GM12878 (cell line): ENCODE results near the gene AP2B1. TPM values are rescaled to one million over a fixed set of nuclear protein-coding genes. Genes with fewer than 3 reads are reported as not detected.

ENCODE experiments used
- BHLHE40 ChIP-seq, 2 experiments: fragments of 450-650 bp in 1 of 2; IDR thresholded peaks; 2 replicates each; pipeline ENCODE4 v1.6.1; 2011 to 2017; ENCODE audit warnings: low read depth in 2 of 2, borderline replicate concordance in 1 of 2, improper control_type of control experiment in 1 of 2, low read length in 1 of 2, mild to moderate bottlenecking in 1 of 2
- CBFB ChIP-seq: IDR thresholded peaks from 2 replicates; pipeline ENCODE4 v1.6.1; 2016; ENCODE audit warnings: antibody characterized with exemption, low read depth
- FOXK2 ChIP-seq: fragments of 450-650 bp; IDR thresholded peaks from 2 replicates; pipeline ENCODE4 v1.6.1; 2017; ENCODE audit warnings: mild to moderate bottlenecking, moderate library complexity
- FOXM1 ChIP-seq: IDR thresholded peaks from 2 replicates; pipeline ENCODE4 v1.6.1; 2012; ENCODE audit warnings: low read depth, mild to moderate bottlenecking, inconsistent platforms, low read length, moderate library complexity
- IKZF1 ChIP-seq: fragments of 450-650 bp; conservative IDR thresholded peaks from 2 replicates; pipeline ENCODE4 v1.6.1; 2017; ENCODE audit warnings: antibody characterized with exemption, mild to moderate bottlenecking
- KAT2A ChIP-seq: conservative IDR thresholded peaks from 2 replicates; pipeline ENCODE4 v1.6.1; 2011; ENCODE audit warnings: low read depth, low read length; ENCODE audit not compliant: control insufficient read depth
- MEF2B ChIP-seq: fragments of 450-650 bp; IDR thresholded peaks from 2 replicates; pipeline ENCODE4 v1.6.1; 2018; ENCODE audit warnings: mild to moderate bottlenecking, moderate library complexity; ENCODE audit not compliant: partially characterized antibody, poor library complexity, severe bottlenecking
- NFXL1 ChIP-seq: fragments of 450-650 bp; IDR thresholded peaks from 2 replicates; pipeline ENCODE4 v1.6.1; 2017; ENCODE audit warnings: antibody characterized with exemption, mild to moderate bottlenecking, borderline replicate concordance
- NFYB ChIP-seq: IDR thresholded peaks from 2 replicates; pipeline ENCODE4 v1.6.1; 2011; ENCODE audit warnings: low read depth, mild to moderate bottlenecking, low read length, improper control_type of control experiment, moderate library complexity; ENCODE audit not compliant: insufficient read depth
- NRF1 ChIP-seq: conservative IDR thresholded peaks from 2 replicates; pipeline ENCODE4 v1.6.1; 2011; ENCODE audit warnings: mild to moderate bottlenecking, low read depth, low read length, improper control_type of control experiment
- RAD21 ChIP-seq: IDR thresholded peaks from 2 replicates; pipeline ENCODE4 v1.6.1; 2011; ENCODE audit warnings: mild to moderate bottlenecking, low read depth, low read length, moderate library complexity; ENCODE audit not compliant: insufficient read depth
- RCOR1 ChIP-seq: conservative IDR thresholded peaks from 2 replicates; pipeline ENCODE4 v1.6.1; 2012; ENCODE audit warnings: low read depth, low read length, improper control_type of control experiment
- SRF ChIP-seq, 2 experiments: IDR thresholded peaks; 2 replicates each; pipeline ENCODE4 v1.6.1; 2011; ENCODE audit warnings: low read depth in 2 of 2, low read length in 2 of 2, mild to moderate bottlenecking in 1 of 2, moderate library complexity in 1 of 2
- SUPT20H ChIP-seq: IDR thresholded peaks from 2 replicates; pipeline ENCODE4 v1.6.1; 2011; ENCODE audit warnings: low read depth, mild to moderate bottlenecking, low read length, moderate library complexity, borderline replicate concordance; ENCODE audit not compliant: control insufficient read depth
- TCF12 ChIP-seq: IDR thresholded peaks from 2 replicates; pipeline ENCODE4 v1.6.1; 2011; ENCODE audit warnings: low read depth, mild to moderate bottlenecking, low read length
- TCF3 ChIP-seq: IDR thresholded peaks from 2 replicates; pipeline ENCODE4 v1.6.1; 2012; ENCODE audit warnings: low read depth, mild to moderate bottlenecking, low read length, borderline replicate concordance; ENCODE audit not compliant: insufficient read depth
- USF1 ChIP-seq: IDR thresholded peaks from 2 replicates; pipeline ENCODE4 v1.6.1; 2011; ENCODE audit warnings: borderline replicate concordance, low read depth, mild to moderate bottlenecking, moderate library complexity, mixed read lengths, low read length; ENCODE audit not compliant: insufficient read depth; ENCODE audit errors: extremely low read length
- YY1 ChIP-seq: IDR thresholded peaks from 2 replicates; pipeline ENCODE4 v1.6.1; 2011; ENCODE audit warnings: low read depth, mild to moderate bottlenecking, low read length
- ZNF207 ChIP-seq: fragments of 450-650 bp; IDR thresholded peaks from 2 replicates; pipeline ENCODE4 v1.6.1; 2014; ENCODE audit warnings: antibody characterized with exemption, mild to moderate bottlenecking, borderline replicate concordance
- ZSCAN29 ChIP-seq: fragments of 450-650 bp; IDR thresholded peaks from 2 replicates; pipeline ENCODE4 v1.6.1; 2017; ENCODE audit warnings: mild to moderate bottlenecking, moderate library complexity
- polyA plus RNA-seq, 11 experiments: library from polyadenylated mRNA; depleted of rRNA in 4 of 11; unstranded in 6 of 11; stranded (reverse) in 5 of 11; fragments of >200 nt; fragmentation: Nextera tagmentation in 4 of 11; fragmentation: Illumina TruSeq in 1 of 11; extraction: Ambion mirVana in 4 of 11; extraction: Trizol in 1 of 11; gene quantifications; 1 replicate in 1 of 11; 2 replicates in 10 of 11; pipeline versions ENCODE4 v1.2.1 to v1.2.3, GENCODE V29; 2011 to 2016; ENCODE audit warnings: inconsistent platforms in 2 of 11, missing spikeins in 2 of 11, low read depth in 1 of 11
- total RNA-seq, 4 experiments: library from RNA; depleted of rRNA in 3 of 4; stranded (reverse); fragments of >200 nt in 3 of 4; fragmentation: Illumina TruSeq in 1 of 4; extraction: Trizol in 1 of 4; gene quantifications; 2 replicates each; pipeline versions ENCODE4 v1.2.1 to v1.2.3, GENCODE V29; 2013 to 2021
- TF ChIP-seq, protein P1 (sequence below): fragments of 450-650 bp; IDR thresholded peaks from 2 replicates; pipeline ENCODE4 v1.6.1; 2014; ENCODE audit warnings: mild to moderate bottlenecking
- TF ChIP-seq, protein P2 (sequence below): fragments of 450-650 bp; IDR thresholded peaks from 2 replicates; pipeline ENCODE4 v1.6.1; 2017; ENCODE audit warnings: borderline replicate concordance
- TF ChIP-seq, protein P3 (sequence below): IDR thresholded peaks from 2 replicates; pipeline ENCODE4 v1.6.1; 2012; ENCODE audit warnings: mild to moderate bottlenecking, low read depth, low read length

The AP2B1 gene
- total and polyA plus RNA-seq, 10 of the 15 experiments (the other 5 are each of a cell fraction or from before 2014, with no cell fraction given), result 18.6 to 112 (median 53.9) TPM

GRCh38 chr17:35764123-35764991 is 177.2 kb downstream of the AP2B1 start (continued):
- no peak for TF ChIP-seq USF1
- TF ChIP-seq, protein P1, sequence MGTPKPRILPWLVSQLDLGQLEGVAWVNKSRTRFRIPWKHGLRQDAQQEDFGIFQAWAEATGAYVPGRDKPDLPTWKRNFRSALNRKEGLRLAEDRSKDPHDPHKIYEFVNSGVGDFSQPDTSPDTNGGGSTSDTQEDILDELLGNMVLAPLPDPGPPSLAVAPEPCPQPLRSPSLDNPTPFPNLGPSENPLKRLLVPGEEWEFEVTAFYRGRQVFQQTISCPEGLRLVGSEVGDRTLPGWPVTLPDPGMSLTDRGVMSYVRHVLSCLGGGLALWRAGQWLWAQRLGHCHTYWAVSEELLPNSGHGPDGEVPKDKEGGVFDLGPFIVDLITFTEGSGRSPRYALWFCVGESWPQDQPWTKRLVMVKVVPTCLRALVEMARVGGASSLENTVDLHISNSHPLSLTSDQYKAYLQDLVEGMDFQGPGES, result no peak
- peak; percentile 74 for TF ChIP-seq YY1
- TF ChIP-seq ZSCAN29, result no peak
- TF ChIP-seq NRF1, result 0 out of 2 replicates have a peak, but pooled peaks have one; percentile 12
- peak; percentile 62; the same call in 1 of the 2 replicates for TF ChIP-seq TCF3
- no peak for TF ChIP-seq NFYB
- TF ChIP-seq, protein P2, sequence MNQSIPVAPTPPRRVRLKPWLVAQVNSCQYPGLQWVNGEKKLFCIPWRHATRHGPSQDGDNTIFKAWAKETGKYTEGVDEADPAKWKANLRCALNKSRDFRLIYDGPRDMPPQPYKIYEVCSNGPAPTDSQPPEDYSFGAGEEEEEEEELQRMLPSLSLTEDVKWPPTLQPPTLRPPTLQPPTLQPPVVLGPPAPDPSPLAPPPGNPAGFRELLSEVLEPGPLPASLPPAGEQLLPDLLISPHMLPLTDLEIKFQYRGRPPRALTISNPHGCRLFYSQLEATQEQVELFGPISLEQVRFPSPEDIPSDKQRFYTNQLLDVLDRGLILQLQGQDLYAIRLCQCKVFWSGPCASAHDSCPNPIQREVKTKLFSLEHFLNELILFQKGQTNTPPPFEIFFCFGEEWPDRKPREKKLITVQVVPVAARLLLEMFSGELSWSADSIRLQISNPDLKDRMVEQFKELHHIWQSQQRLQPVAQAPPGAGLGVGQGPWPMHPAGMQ, result no peak
- peak; percentile 70 to 93; a peak in 3 of 4 replicates for TF ChIP-seq BHLHE40 (IDR thresholded peaks at IDR 0.05; ENCODE audit: borderline replicate concordance in 1 of 2, low read depth in 2 of 2, low read length in 1 of 2)
- peak; percentile 73 for TF ChIP-seq RAD21
- TF ChIP-seq FOXM1, result no peak
- TF ChIP-seq KAT2A, result no peak
- 0 out of 2 replicates have a peak, but pooled peaks have one; percentile 29 for TF ChIP-seq TCF12
- TF ChIP-seq SUPT20H, result no peak
- no peak for TF ChIP-seq CBFB
- TF ChIP-seq SRF (IDR thresholded peaks at IDR 0.05; ENCODE audit: low read depth in 2 of 2, low read length in 2 of 2), result no peak
- TF ChIP-seq, protein P3, sequence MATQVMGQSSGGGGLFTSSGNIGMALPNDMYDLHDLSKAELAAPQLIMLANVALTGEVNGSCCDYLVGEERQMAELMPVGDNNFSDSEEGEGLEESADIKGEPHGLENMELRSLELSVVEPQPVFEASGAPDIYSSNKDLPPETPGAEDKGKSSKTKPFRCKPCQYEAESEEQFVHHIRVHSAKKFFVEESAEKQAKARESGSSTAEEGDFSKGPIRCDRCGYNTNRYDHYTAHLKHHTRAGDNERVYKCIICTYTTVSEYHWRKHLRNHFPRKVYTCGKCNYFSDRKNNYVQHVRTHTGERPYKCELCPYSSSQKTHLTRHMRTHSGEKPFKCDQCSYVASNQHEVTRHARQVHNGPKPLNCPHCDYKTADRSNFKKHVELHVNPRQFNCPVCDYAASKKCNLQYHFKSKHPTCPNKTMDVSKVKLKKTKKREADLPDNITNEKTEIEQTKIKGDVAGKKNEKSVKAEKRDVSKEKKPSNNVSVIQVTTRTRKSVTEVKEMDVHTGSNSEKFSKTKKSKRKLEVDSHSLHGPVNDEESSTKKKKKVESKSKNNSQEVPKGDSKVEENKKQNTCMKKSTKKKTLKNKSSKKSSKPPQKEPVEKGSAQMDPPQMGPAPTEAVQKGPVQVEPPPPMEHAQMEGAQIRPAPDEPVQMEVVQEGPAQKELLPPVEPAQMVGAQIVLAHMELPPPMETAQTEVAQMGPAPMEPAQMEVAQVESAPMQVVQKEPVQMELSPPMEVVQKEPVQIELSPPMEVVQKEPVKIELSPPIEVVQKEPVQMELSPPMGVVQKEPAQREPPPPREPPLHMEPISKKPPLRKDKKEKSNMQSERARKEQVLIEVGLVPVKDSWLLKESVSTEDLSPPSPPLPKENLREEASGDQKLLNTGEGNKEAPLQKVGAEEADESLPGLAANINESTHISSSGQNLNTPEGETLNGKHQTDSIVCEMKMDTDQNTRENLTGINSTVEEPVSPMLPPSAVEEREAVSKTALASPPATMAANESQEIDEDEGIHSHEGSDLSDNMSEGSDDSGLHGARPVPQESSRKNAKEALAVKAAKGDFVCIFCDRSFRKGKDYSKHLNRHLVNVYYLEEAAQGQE, result no peak
- TF ChIP-seq IKZF1, result peak; percentile 87
- TF ChIP-seq FOXK2, result no peak
- TF ChIP-seq NFXL1, result no peak
- TF ChIP-seq MEF2B, result peak; percentile 38
- TF ChIP-seq RCOR1, result no peak
- no peak for TF ChIP-seq ZNF207
